ENCODE measurements around the gene ENTPD1.

The ENTPD1 gene

GRCh38 chr10:95831076-95831475 lies 75.1 kb downstream of the ENTPD1 start:
- DNase-seq (ENCODE audit: low read depth, low spot score), result no peak

- DNase-seq (ENCODE audit: low read depth, low spot score), result no peak
Observed at GRCh38 chr10:95831515-95831914, 75.6 kb downstream of the ENTPD1 start.

GRCh38 chr10:95832216-95833041 lies 76.5 kb downstream of the ENTPD1 start:
- no peak for DNase-seq (ENCODE audit: low read depth, low spot score)

DNA sequence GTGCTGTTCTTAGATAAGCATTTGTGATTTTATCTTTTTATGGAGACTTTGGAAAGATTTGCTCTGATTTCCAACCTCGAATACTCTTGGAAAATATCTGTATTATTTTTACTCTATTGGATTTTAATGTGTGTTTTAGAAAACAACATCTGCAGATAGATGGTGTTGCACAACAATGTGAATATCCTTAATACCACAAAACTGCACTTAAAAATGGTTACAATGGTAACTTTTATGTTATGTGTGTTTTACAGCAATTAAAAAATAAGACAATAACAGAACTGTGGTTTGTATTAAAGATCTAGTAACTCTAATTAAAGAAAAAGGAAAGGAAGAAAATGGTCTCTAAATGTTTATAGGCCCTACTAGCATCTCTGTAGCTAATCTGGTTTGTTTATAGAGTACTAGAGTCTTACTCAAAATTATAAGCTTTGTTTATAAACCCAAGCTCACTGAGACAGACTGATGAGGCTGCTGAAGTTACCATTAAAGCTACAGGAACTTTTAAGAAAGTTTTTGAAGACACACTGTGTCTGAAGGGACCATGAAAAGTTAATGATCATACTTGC lies 77.2 kb downstream of the ENTPD1 start:
- DNase-seq (ENCODE audit: low read depth, low spot score), result no peak

- DNase-seq (ENCODE audit: low read depth, low spot score), result no peak
Observed at GRCh38 chr10:95834406-95834805, 78.4 kb downstream of the ENTPD1 start.

- DNase-seq (ENCODE audit: low read depth, low spot score), result no peak
Observed at GRCh38 chr10:95835149-95835860, 79.3 kb downstream of the ENTPD1 start.

GRCh38 chr10:95835911-95836310 lies 79.9 kb downstream of the ENTPD1 start:
- no peak for DNase-seq (ENCODE audit: low read depth, low spot score)

- no peak for DNase-seq (ENCODE audit: low read depth, low spot score)
Observed at GRCh38 chr10:95836610-95837355, 80.8 kb downstream of the ENTPD1 start.

DNA sequence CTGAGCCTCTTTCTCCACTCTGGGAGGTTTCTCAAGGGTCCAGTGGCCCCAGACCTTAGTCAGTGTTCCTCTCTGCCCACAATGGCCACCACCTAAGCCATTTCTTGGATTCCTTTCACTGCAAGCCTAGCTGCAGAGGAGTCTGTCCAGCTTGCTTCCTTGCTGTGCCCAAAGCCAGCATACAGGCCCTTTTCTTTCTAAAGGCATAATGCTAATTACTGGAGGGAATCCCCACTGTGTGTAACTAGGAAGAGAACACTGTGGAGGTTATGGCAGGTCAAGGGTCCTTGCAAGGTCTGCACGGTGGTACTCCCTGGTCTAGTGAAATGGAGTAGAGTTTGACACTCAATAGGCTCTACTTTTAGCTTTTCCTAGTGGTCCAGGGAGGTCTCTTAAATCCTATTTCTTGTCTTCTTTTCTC lies 81.4 kb downstream of the ENTPD1 start:
- no peak for DNase-seq (ENCODE audit: low read depth, low spot score)

DNA sequence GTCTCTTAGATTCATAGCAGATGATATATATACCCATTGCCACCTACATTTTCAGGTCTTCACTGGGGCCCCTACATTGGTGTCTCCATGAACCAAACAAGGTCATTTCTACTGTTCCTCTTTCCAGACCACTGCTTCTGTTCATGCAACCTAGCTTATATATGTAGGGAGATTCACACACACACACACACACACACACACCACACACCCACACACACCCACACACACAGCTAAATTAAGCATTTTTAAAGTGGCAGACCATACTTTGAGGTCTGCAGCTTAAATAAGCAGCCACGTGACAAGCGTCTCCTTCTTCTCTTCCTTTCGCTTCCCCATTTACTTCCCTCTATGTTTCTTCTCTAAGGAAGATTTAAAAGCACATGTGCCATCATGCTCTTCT lies 81.8 kb downstream of the ENTPD1 start:
- DNase-seq (ENCODE audit: low read depth, low spot score), result no peak

GRCh38 chr10:95840121-95840520 lies 84.2 kb downstream of the ENTPD1 start:
- no peak for DNase-seq (ENCODE audit: low read depth, low spot score)

- DNase-seq (ENCODE audit: low read depth, low spot score), result no peak
Observed at GRCh38 chr10:95840681-95841080, 84.7 kb downstream of the ENTPD1 start.

- peak; percentile 75 for DNase-seq (ENCODE audit: low read depth, low spot score)
Observed at GRCh38 chr10:95841661-95842498, 85.9 kb downstream of the ENTPD1 start.

GRCh38 chr10:95845411-95845810 lies 89.4 kb downstream of the ENTPD1 start:
- DNase-seq (ENCODE audit: low read depth, low spot score), result no peak

GRCh38 chr10:95847007-95847406 lies 91.0 kb downstream of the ENTPD1 start:
- no peak for DNase-seq (ENCODE audit: low read depth, low spot score)

DNA sequence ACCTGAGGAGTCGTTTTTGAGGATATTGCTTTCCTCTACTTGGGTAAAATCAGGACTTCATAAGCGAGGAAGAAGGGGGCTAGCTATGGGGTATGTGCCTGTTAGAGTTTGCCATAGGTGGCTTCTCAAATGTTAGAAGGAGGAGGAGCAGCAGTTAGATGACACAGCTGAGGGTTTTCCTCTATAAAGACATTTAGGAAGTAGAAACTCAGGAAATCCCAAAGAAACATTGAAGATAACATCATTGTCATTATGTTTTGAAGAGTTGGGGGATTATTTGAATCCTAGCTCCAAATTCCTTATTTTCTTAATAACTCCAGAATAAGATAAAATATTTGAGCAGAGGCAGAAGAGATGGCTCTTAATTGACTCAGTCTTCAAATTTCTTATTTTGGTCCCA lies 92.9 kb downstream of the ENTPD1 start:
- DNase-seq (ENCODE audit: low read depth, low spot score), result no peak

- no peak for DNase-seq (ENCODE audit: low read depth, low spot score)
Observed at GRCh38 chr10:95850791-95851190, 94.8 kb downstream of the ENTPD1 start.

GRCh38 chr10:95860166-95860940 lies 104.4 kb downstream of the ENTPD1 start:
- DNase-seq (ENCODE audit: low read depth, low spot score), result no peak

- peak; percentile 28 for DNase-seq (ENCODE audit: low read depth, low spot score)
Observed at GRCh38 chr10:95861386-95861785, 105.4 kb downstream of the ENTPD1 start.
